IMR-90 (cell line): ENCODE results near the gene ASTN2. TPM values are rescaled to one million over a fixed set of nuclear protein-coding genes. Genes with fewer than 3 reads are reported as not detected.

Source experiments
- ATAC-seq: fragments of 200-7000 bp; cut with Tn5 transposase; 2 replicates; pipeline ENCODE4 v1.9.1; 2020; ENCODE audit warnings: low read depth, mild to moderate bottlenecking, moderate library complexity
- BruUV-seq: library from RNA; stranded (reverse); fragments of 400-500 nt; replicated peaks from 2 replicates; lab custom pipeline; 2021; lab: Mats Ljungman, UMichigan
- CTCF ChIA-PET: fragments of 300-600 bp; formaldehyde crosslinking; extraction: SDS; loops from one replicate; lab custom pipeline; 2021; ENCODE audit warnings: antibody characterized with exemption; lab: Yijun Ruan, JAX
- POLR2A ChIA-PET: fragments of 300-600 bp; sonication (Branson Sonifier 250); formaldehyde crosslinking; loops from one replicate; lab custom pipeline; 2022; ENCODE audit warnings: antibody characterized with exemption; ENCODE audit not compliant: unreplicated experiment; lab: Charles Lee
- DNase-seq: peaks from one replicate; pipeline ENCODE4 v3.0.0; 2013
- H2AFZ ChIP-seq: replicated peaks from 2 replicates; pipeline ENCODE3; 2013; ENCODE audit warnings: low read length, mild to moderate bottlenecking; ENCODE audit not compliant: poor library complexity
- H2AK5ac ChIP-seq: 2 replicates; pipeline ENCODE4 v1.6.1; 2013; ENCODE audit warnings: low read depth, low read length, inconsistent platforms
- H2AK9ac ChIP-seq: replicated peaks from 2 replicates; pipeline ENCODE3; 2013; ENCODE audit warnings: mild to moderate bottlenecking, low read depth, low read length, moderate library complexity; ENCODE audit not compliant: poor library complexity
- H2BK120ac ChIP-seq: 2 replicates; pipeline ENCODE4 v1.6.1; 2013; ENCODE audit warnings: low read depth, low read length, inconsistent platforms
- H2BK15ac ChIP-seq: 3 replicates; pipeline ENCODE4 v1.6.1; 2013; ENCODE audit warnings: low read depth, low read length, inconsistent platforms
- H2BK20ac ChIP-seq: 2 replicates; pipeline ENCODE4 v1.6.1; 2013; ENCODE audit warnings: low read depth, mild to moderate bottlenecking, inconsistent platforms, low read length, moderate library complexity
- H2BK5ac ChIP-seq: 2 replicates; pipeline ENCODE4 v1.6.1; 2013; ENCODE audit warnings: mild to moderate bottlenecking, low read depth, low read length, inconsistent platforms; ENCODE audit not compliant: poor library complexity, severe bottlenecking
- H3K14ac ChIP-seq: replicated peaks from 2 replicates; pipeline ENCODE4 v1.6.1; 2013; ENCODE audit warnings: low read depth, low read length, inconsistent platforms
- H3K18ac ChIP-seq: 2 replicates; pipeline ENCODE4 v1.6.1; 2013; ENCODE audit warnings: low read depth, low read length, control low read depth
- H3K23ac ChIP-seq: 2 replicates; pipeline ENCODE4 v1.6.1; 2013; ENCODE audit warnings: low read depth, low read length, inconsistent platforms
- H3K27ac ChIP-seq: 2 replicates; pipeline ENCODE4 v1.5.1; 2013; ENCODE audit warnings: mild to moderate bottlenecking, control low read depth, low read length; ENCODE audit not compliant: insufficient read depth
- H3K27me3 ChIP-seq: 2 replicates; pipeline ENCODE4 v1.6.1; 2013; ENCODE audit warnings: low read length; ENCODE audit not compliant: control insufficient read depth, insufficient read depth
- H3K36me3 ChIP-seq: 2 replicates; pipeline ENCODE4 v1.6.1; 2013; ENCODE audit warnings: low read length, mixed read lengths; ENCODE audit not compliant: control insufficient read depth, insufficient read depth
- H3K4ac ChIP-seq: 2 replicates; pipeline ENCODE4 v1.6.1; 2013; ENCODE audit warnings: low read depth, low read length, inconsistent platforms
- H3K4me1 ChIP-seq: 2 replicates; pipeline ENCODE4 v1.6.1; 2013; ENCODE audit warnings: low read length, mixed read lengths; ENCODE audit not compliant: control insufficient read depth, insufficient read depth
- H3K4me2 ChIP-seq: 2 replicates; pipeline ENCODE4 v1.6.1; 2013; ENCODE audit warnings: low read depth, mild to moderate bottlenecking, control low read depth, low read length, moderate library complexity
- H3K4me3 ChIP-seq: 2 replicates; pipeline ENCODE4 v1.5.1; 2013; ENCODE audit warnings: low read depth, mild to moderate bottlenecking, control low read depth, low read length, moderate library complexity; ENCODE audit not compliant: insufficient read depth
- H3K56ac ChIP-seq: 2 replicates; pipeline ENCODE4 v1.6.1; 2013; ENCODE audit warnings: low read length, inconsistent platforms; ENCODE audit not compliant: insufficient read depth; ENCODE audit errors: extremely low read depth
- H3K79me1 ChIP-seq, 2 experiments: 2 replicates each; pipeline ENCODE4 v1.6.1; 2013; ENCODE audit warnings: low read length in 2 of 2, inconsistent platforms in 1 of 2, low read depth in 1 of 2
- H3K9ac ChIP-seq: 2 replicates; pipeline ENCODE4 v1.6.1; 2013; ENCODE audit warnings: low read depth, low read length, control low read depth
- H3K9me1 ChIP-seq: 2 replicates; pipeline ENCODE4 v1.6.1; 2013; ENCODE audit warnings: low read length, inconsistent platforms; ENCODE audit not compliant: insufficient read depth
- H3K9me3 ChIP-seq: 2 replicates; pipeline ENCODE4 v1.6.1; 2013; ENCODE audit warnings: low read length; ENCODE audit not compliant: control insufficient read depth, insufficient read depth
- H4K20me1 ChIP-seq: 2 replicates; pipeline ENCODE4 v1.6.1; 2013; ENCODE audit warnings: low read length, inconsistent platforms; ENCODE audit not compliant: insufficient read depth
- H4K5ac ChIP-seq: 2 replicates; pipeline ENCODE4 v1.6.1; 2013; ENCODE audit warnings: mild to moderate bottlenecking, low read depth, low read length, control low read depth
- H4K8ac ChIP-seq, 2 experiments: 2 replicates each; pipeline ENCODE4 v1.6.1; 2013; ENCODE audit warnings: low read depth in 2 of 2, low read length in 2 of 2, control low read depth in 1 of 2, inconsistent platforms in 1 of 2
- H4K91ac ChIP-seq: 2 replicates; pipeline ENCODE4 v1.6.1; 2013; ENCODE audit warnings: low read depth, low read length, inconsistent platforms; ENCODE audit not compliant: insufficient read depth
- BHLHE40 ChIP-seq: fragments of 150-350 bp; IDR thresholded peaks from 2 replicates; pipeline ENCODE4 v1.6.1; 2016; ENCODE audit warnings: mild to moderate bottlenecking, low read depth, low read length
- CEBPB ChIP-seq: IDR thresholded peaks from 2 replicates; pipeline ENCODE4 v1.6.1; 2012; ENCODE audit warnings: low read depth, low read length, improper control_type of control experiment
- CHD1 ChIP-seq: IDR thresholded peaks from 2 replicates; pipeline ENCODE4 v1.6.1; 2012; ENCODE audit warnings: low read depth, low read length, improper control_type of control experiment
- CTCF ChIP-seq: conservative IDR thresholded peaks from 2 replicates; pipeline ENCODE4 v1.5.1; 2012; ENCODE audit warnings: mild to moderate bottlenecking, low read depth, low read length, improper control_type of control experiment
- ELK1 ChIP-seq: fragments of 150-350 bp; IDR thresholded peaks from 2 replicates; pipeline ENCODE4 v1.6.1; 2016; ENCODE audit warnings: low read depth, mild to moderate bottlenecking, low read length, moderate library complexity, borderline replicate concordance
- FOS ChIP-seq: fragments of 150-350 bp; IDR thresholded peaks from 2 replicates; pipeline ENCODE4 v1.6.1; 2016; ENCODE audit warnings: low read depth, low read length
- MAFK ChIP-seq: IDR thresholded peaks from 2 replicates; pipeline ENCODE4 v1.6.1; 2012; ENCODE audit warnings: low read depth, low read length, improper control_type of control experiment
- MAZ ChIP-seq: IDR thresholded peaks from 2 replicates; pipeline ENCODE4 v1.6.1; 2012; ENCODE audit warnings: low read depth, mild to moderate bottlenecking, low read length, improper control_type of control experiment, moderate library complexity, borderline replicate concordance
- MXI1 ChIP-seq: IDR thresholded peaks from 2 replicates; pipeline ENCODE4 v1.6.1; 2012; ENCODE audit warnings: low read depth, mild to moderate bottlenecking, low read length, moderate library complexity, borderline replicate concordance
- NFE2L2 ChIP-seq: fragments of 150-350 bp; IDR thresholded peaks from 2 replicates; pipeline ENCODE4 v1.6.1; 2016; ENCODE audit warnings: low read depth, mild to moderate bottlenecking, low read length
- POLR2A ChIP-seq: IDR thresholded peaks from 2 replicates; pipeline ENCODE4 v1.6.1; 2012; ENCODE audit warnings: mild to moderate bottlenecking, low read depth, low read length
- RAD21 ChIP-seq: IDR thresholded peaks from 2 replicates; pipeline ENCODE4 v1.6.1; 2012; ENCODE audit warnings: low read length, improper control_type of control experiment
- RCOR1 ChIP-seq: IDR thresholded peaks from 2 replicates; pipeline ENCODE4 v1.6.1; 2012; ENCODE audit warnings: mild to moderate bottlenecking, low read length, improper control_type of control experiment; ENCODE audit not compliant: insufficient replicate concordance
- RFX5 ChIP-seq: IDR thresholded peaks from 2 replicates; pipeline ENCODE4 v1.8.0; 2012; ENCODE audit warnings: low read depth, mild to moderate bottlenecking, low read length, moderate library complexity
- SMC3 ChIP-seq: fragments of 150-350 bp; IDR thresholded peaks from 2 replicates; pipeline ENCODE4 v1.6.1; 2016; ENCODE audit warnings: low read depth, mild to moderate bottlenecking, antibody characterized with exemption, low read length, moderate library complexity
- USF2 ChIP-seq: fragments of 150-350 bp; IDR thresholded peaks from 2 replicates; pipeline ENCODE4 v1.6.1; 2017; ENCODE audit warnings: mild to moderate bottlenecking, antibody characterized with exemption, low read length, low read depth
- WGBS, 2 experiments: methylation state at CpG; one replicate each; pipeline versions ENCODE4 v1.1.5 to v1.1.7; 2013; ENCODE audit warnings: missing lambda C conversion rate in 2 of 2; ENCODE audit not compliant: insufficient read length in 1 of 2; ENCODE audit errors: extremely low coverage in 2 of 2; 5-methylcytosine and 5-hydroxymethylcytosine counted together
- dilution Hi-C: fragments of 300-500 bp; cut with HindIII; formaldehyde crosslinking; loops from one replicate; pipeline ENCODE4 v1.14.3; 2018; ENCODE audit warnings: low sequenced_read_pairs; ENCODE audit not compliant: unreplicated experiment
- in situ Hi-C: fragments of 300-500 bp; cut with MboI; formaldehyde crosslinking; loops from 3 replicates; pipeline ENCODE4 v1.14.3; 2019; ENCODE audit warnings: low sequenced_read_pairs, inconsistent platforms, mixed read lengths
- intact Hi-C: fragments of 100-400 bp; cut with micrococcal nuclease; formaldehyde crosslinking; loops from 2 replicates; pipeline ENCODE4 v1.10.0; 2022
- polyA plus RNA-seq, 3 experiments: library from polyadenylated mRNA; depleted of rRNA; stranded (reverse); fragments of >200 nt; gene quantifications; 2 replicates each; pipeline ENCODE4 v1.2.3, GENCODE V29; 2012; ENCODE audit warnings: low replicate concordance in 1 of 3
- total RNA-seq: library from RNA; depleted of rRNA; stranded (reverse); fragments of >200 nt; gene quantifications from 2 replicates; pipeline ENCODE4 v1.2.3, GENCODE V29; 2012

The ASTN2 gene
- total and polyA plus RNA-seq, 2 of the 4 experiments (the other 2 are of a cell fraction) = 3.8 to 6.8 TPM

GRCh38 chr9:117030254-117030768 is 384.5 kb downstream of the ASTN2 start:
- Histone ChIP-seq H2BK15ac (no peak overlapping the region), H3K4ac (no peak overlapping the region), H2AK5ac (no peak overlapping the region), H2BK20ac (no peak overlapping the region), H3K4me1 (no peaks in the 10 kb centered on the region), H4K20me1 (no peaks in the 10 kb centered on the region), H3K9ac (no peak overlapping the region), H3K4me3 (no peak overlapping the region), H3K9me3 (no peaks in the 10 kb centered on the region), H4K8ac (no peak overlapping the region), H4K5ac (no peak overlapping the region), H3K23ac (no peak overlapping the region), H3K36me3 (no peaks in the 10 kb centered on the region), H2AFZ (no peak overlapping the region), H3K9me1 (no peaks in the 10 kb centered on the region), H2AK9ac (no peak overlapping the region), H3K79me1 (no peaks in the 10 kb centered on the region), H4K91ac (no peak overlapping the region), H3K27me3 (no peaks in the 10 kb centered on the region), H3K14ac (no peak overlapping the region), H3K18ac (no peak overlapping the region), H3K56ac (no peak overlapping the region), H2BK5ac (no peak overlapping the region), H3K27ac (no peak overlapping the region), H2BK120ac (no peak overlapping the region), H3K4me2 (no peak overlapping the region)
- intact Hi-C loops = no loop called here
- POLR2A ChIA-PET = no interaction called here
- ATAC-seq (no peak), DNase-seq (no peak)
- in situ Hi-C loops = no loop called here
- TF ChIP-seq CTCF (no peak), BHLHE40 (no peak), RCOR1 (no peak), SMC3 (no peak), POLR2A (no peak), MAZ (no peak), MAFK (no peak), CEBPB (no peak), USF2 (no peak), ELK1 (no peak), MXI1 (no peak), FOS (no peak), RAD21 (no peak), RFX5 (no peak), NFE2L2 (no peak), CHD1 (no peak)
- no CpG with 5 or more reads among the region's 3 CpGs for WGBS, 2 experiments
- no TSS peak for BruUV-seq
- CTCF ChIA-PET = interaction anchor here (1.3 kb wide), 1 partner anchor 11 kb away, joined by 4 read pairs; no protein-coding TSS in a partner anchor
- dilution Hi-C loops = no loop called here
